Activated B cell treated with CpG ODN at 0.5 μM for 24 hours (primary cell): ENCODE results near the gene CFAP61. TPM values are rescaled to one million over a fixed set of nuclear protein-coding genes. Genes with fewer than 3 reads are reported as not detected.

Source experiments
- ATAC-seq: fragments of 200-7000 bp; cut with Tn5 transposase; one replicate; pipeline ENCODE4 v1.10.0; 2021; ENCODE audit warnings: low read depth, mild to moderate bottlenecking, moderate library complexity
- CTCF ChIA-PET: fragments of 350-600 bp; sonication (Branson Sonifier 250); formaldehyde crosslinking; loops from one replicate; lab custom pipeline; 2021; ENCODE audit warnings: antibody characterized with exemption; lab: Charles Lee
- POLR2A ChIA-PET: fragments of 350-600 bp; sonication (Branson Sonifier 250); formaldehyde crosslinking; loops from one replicate; lab custom pipeline; 2021; ENCODE audit warnings: antibody characterized with exemption; lab: Charles Lee
- DNase-seq: peaks from one replicate; pipeline ENCODE4 v3.0.0; 2022
- H3K27ac Mint-ChIP-seq: one replicate; pipeline ENCODE4 v1.8.0; 2020; ENCODE audit warnings: mixed read lengths
- H3K27me3 Mint-ChIP-seq: one replicate; pipeline ENCODE4 v1.8.0; 2021; ENCODE audit warnings: mixed read lengths
- H3K36me3 Mint-ChIP-seq: one replicate; pipeline ENCODE4 v1.8.0; 2021; ENCODE audit warnings: low read depth, mixed read lengths
- H3K4me1 Mint-ChIP-seq: one replicate; pipeline ENCODE4 v1.8.0; 2021; ENCODE audit warnings: mixed read lengths
- H3K4me3 Mint-ChIP-seq: one replicate; pipeline ENCODE4 v1.8.0; 2020; ENCODE audit warnings: mild to moderate bottlenecking, mixed read lengths
- H3K9me3 Mint-ChIP-seq: one replicate; pipeline ENCODE4 v1.8.0; 2020; ENCODE audit warnings: mixed read lengths
- CTCF ChIP-seq: fragments of 200-600 bp; IDR thresholded peaks from one replicate; pipeline ENCODE4 v1.8.0; 2022; ENCODE audit warnings: antibody characterized with exemption, mild to moderate bottlenecking
- intact Hi-C: fragments of 100-400 bp; cut with micrococcal nuclease; formaldehyde crosslinking; loops from one replicate; pipeline ENCODE4 v1.15.1; 2024
- total RNA-seq: library from RNA; stranded (reverse); gene quantifications from 2 replicates; pipeline ENCODE4 v1.2.3, GENCODE V29; 2022

CFAP61 gene
- total RNA-seq, 1 donor from 2014 or later, result not detected

GRCh38 chr20:20297181-20297580 lies 244.8 kb downstream of the CFAP61 start:
- POLR2A ChIA-PET, result no interaction called here
- H3K27ac Mint-ChIP-seq, result no peak overlapping the region
- no peak for ATAC-seq
- intact Hi-C loops, result no loop called here
- no peaks in the 10 kb centered on the region for H3K4me1 Mint-ChIP-seq
- H3K27me3 Mint-ChIP-seq, result peaks cover 9% of the 10 kb centered on the region
- no peak overlapping the region for H3K4me3 Mint-ChIP-seq
- DNase-seq, result no peak
- CTCF ChIA-PET, result no interaction called here
- TF ChIP-seq CTCF, result no peak
- H3K36me3 Mint-ChIP-seq, result no peaks in the 10 kb centered on the region
- no peaks in the 10 kb centered on the region for H3K9me3 Mint-ChIP-seq

- DNase-seq (no peak), ATAC-seq (no peak)
- Mint-ChIP-seq H3K4me3 (no peak overlapping the region), H3K27ac (no peak overlapping the region), H3K36me3 (no peaks in the 10 kb centered on the region), H3K27me3 (peaks cover 9% of the 10 kb centered on the region), H3K9me3 (no peaks in the 10 kb centered on the region), H3K4me1 (no peaks in the 10 kb centered on the region)
- CTCF ChIA-PET, result no interaction called here
- POLR2A ChIA-PET, result no interaction called here
- intact Hi-C loops, result no loop called here
- TF ChIP-seq CTCF, result no peak
Measured at GRCh38 chr20:20297752-20298151, 245.4 kb downstream of the CFAP61 start.

GRCh38 chr20:20299904-20300303 lies 247.6 kb downstream of the CFAP61 start:
- Mint-ChIP-seq H3K9me3 (no peaks in the 10 kb centered on the region), H3K27me3 (peaks cover 9% of the 10 kb centered on the region), H3K4me3 (no peak overlapping the region), H3K27ac (no peak overlapping the region), H3K4me1 (peaks cover 5% of the 10 kb centered on the region), H3K36me3 (no peaks in the 10 kb centered on the region)
- POLR2A ChIA-PET, result no interaction called here
- intact Hi-C loops, result no loop called here
- CTCF ChIA-PET, result no interaction called here
- no peak for TF ChIP-seq CTCF
- ATAC-seq, result no peak
- no peak for DNase-seq

GRCh38 chr20:20303320-20303719 lies 251.0 kb downstream of the CFAP61 start:
- Mint-ChIP-seq H3K27ac (no peak overlapping the region), H3K4me1 (peaks cover 5% of the 10 kb centered on the region), H3K36me3 (no peaks in the 10 kb centered on the region), H3K9me3 (no peaks in the 10 kb centered on the region), H3K4me3 (no peak overlapping the region), H3K27me3 (peaks cover 11% of the 10 kb centered on the region)
- ChIA-PET CTCF (no interaction called here), POLR2A (no interaction called here)
- ATAC-seq, result no peak
- intact Hi-C loops, result no loop called here
- DNase-seq, result no peak
- TF ChIP-seq CTCF, result no peak

GRCh38 chr20:20303742-20304141 lies 251.4 kb downstream of the CFAP61 start:
- no peak overlapping the region for H3K27ac Mint-ChIP-seq
- intact Hi-C loops, result no loop called here
- peaks cover 7% of the 10 kb centered on the region for H3K27me3 Mint-ChIP-seq
- no peaks in the 10 kb centered on the region for H3K36me3 Mint-ChIP-seq
- DNase-seq (no peak), ATAC-seq (peak; percentile 37)
- TF ChIP-seq CTCF, result no peak
- CTCF ChIA-PET, result no interaction called here
- POLR2A ChIA-PET, result no interaction called here
- no peak overlapping the region for H3K4me3 Mint-ChIP-seq
- no peaks in the 10 kb centered on the region for H3K9me3 Mint-ChIP-seq
- H3K4me1 Mint-ChIP-seq, result peaks cover 5% of the 10 kb centered on the region
